ENCODE results near the gene HIVEP3.

DNA sequence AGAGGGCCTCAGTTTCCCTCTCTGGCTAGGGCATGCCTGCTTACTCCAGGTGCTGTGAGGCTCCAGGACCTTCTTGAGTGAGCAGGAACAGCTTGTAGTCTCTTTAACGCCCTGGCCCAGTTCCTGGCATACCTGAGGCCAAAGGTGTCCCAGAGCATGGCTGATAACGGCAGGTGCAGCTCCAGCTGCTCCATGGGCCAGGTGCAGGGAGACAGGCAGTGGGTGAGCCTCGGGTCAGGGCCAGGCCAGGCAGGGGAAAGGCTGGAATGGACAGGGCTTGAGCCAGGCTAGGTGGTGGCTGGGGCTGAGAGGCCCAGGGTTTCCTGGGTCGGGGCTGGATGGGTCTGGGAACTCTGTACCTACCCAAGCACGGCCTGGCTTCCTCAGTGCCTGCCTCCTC is 452.6 kb downstream of the HIVEP3 start:
- TF ChIP-seq, protein P1, sequence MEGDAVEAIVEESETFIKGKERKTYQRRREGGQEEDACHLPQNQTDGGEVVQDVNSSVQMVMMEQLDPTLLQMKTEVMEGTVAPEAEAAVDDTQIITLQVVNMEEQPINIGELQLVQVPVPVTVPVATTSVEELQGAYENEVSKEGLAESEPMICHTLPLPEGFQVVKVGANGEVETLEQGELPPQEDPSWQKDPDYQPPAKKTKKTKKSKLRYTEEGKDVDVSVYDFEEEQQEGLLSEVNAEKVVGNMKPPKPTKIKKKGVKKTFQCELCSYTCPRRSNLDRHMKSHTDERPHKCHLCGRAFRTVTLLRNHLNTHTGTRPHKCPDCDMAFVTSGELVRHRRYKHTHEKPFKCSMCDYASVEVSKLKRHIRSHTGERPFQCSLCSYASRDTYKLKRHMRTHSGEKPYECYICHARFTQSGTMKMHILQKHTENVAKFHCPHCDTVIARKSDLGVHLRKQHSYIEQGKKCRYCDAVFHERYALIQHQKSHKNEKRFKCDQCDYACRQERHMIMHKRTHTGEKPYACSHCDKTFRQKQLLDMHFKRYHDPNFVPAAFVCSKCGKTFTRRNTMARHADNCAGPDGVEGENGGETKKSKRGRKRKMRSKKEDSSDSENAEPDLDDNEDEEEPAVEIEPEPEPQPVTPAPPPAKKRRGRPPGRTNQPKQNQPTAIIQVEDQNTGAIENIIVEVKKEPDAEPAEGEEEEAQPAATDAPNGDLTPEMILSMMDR (IDR thresholded peaks at IDR 0.05; ENCODE audit: insufficient read depth, low read depth, low read length), result no peak
- TF ChIP-seq EZH2 (IDR thresholded peaks at IDR 0.05; ENCODE audit: insufficient read depth, low read length), result no peak

Data from astrocyte (in vitro differentiated cells and primary cell).